ENCODE measurements around the gene ITPKB.

The ITPKB gene

GRCh38 chr1:226637147-226637935 lies 101.7 kb downstream of the ITPKB start:
- DNase-seq (ENCODE audit: low read depth in 2 of 2) = no peak

DNA sequence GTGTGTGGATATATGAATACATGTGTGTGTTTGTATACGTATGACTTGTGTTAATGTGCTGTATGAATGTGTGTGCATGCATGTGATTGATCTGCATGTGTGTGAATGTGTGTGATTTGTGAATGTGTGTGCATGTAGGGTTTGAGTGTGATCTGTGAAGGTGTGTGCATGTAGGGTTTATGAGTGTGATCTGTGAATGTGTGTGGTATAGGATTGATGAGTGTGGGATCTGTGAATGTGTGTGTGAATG lies 102.3 kb downstream of the ITPKB start:
- DNase-seq (ENCODE audit: low read depth in 2 of 2) = no peak

GRCh38 chr1:226635456-226635941 lies 103.6 kb downstream of the ITPKB start:
- peak in 1 of 2 donors; percentile 34 for DNase-seq (ENCODE audit: low read depth in 2 of 2)

DNA sequence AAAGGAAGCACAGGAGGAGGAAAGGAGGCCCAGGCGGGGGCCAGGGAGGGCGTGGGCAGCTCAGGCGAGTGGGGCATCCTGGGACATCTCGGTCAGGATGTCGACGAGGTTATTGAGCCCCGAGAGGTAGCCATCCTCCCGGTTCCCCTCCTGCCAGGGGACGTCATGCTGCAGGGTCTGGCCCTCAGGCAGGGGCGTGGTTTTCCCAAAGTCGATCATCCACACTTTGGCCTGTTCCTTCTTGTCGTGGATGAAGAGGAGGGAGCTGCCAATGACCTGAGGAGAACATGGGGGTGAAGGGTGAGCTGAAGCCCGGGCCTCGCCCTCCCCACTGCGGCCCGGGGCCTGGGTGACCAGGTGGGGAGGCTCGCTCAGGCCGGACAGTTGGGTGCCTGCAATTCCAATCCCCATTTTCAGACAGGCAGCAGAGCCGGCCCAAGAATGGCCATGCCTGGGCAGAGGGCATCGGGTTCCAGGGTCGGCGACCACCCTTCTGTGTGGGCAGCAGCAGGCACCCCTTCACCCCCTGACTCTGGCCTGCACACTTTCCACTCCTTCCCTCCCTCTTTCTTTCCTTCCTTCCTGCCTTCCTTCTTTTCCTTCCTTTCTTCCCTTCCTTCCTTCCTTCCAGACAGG lies 104.4 kb downstream of the ITPKB start:
- DNase-seq (ENCODE audit: low read depth in 2 of 2) = no peak

DNA sequence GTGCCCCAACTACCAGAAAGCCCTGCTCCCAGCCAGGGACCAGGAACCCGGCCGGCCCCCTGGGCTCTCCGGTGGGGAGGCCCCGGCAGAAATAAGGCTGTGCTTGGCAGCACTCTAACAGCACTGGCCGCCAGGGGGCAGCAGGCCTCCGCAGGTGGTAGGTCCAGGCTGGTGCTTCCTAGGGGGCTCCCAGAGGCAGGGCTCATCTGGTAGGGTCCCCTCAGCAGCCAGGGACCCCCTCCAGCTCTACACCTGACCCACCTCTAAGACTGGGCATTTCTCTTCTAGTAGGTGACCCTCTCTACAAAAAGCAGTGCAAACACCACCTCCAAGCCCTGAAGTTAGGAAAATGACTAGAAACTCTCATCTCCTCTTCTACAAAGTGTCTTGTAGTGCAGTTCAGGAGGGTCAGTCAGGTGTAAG lies 104.9 kb downstream of the ITPKB start:
- peak; percentile 56 to 75 for DNase-seq (ENCODE audit: low read depth in 2 of 2)

DNA sequence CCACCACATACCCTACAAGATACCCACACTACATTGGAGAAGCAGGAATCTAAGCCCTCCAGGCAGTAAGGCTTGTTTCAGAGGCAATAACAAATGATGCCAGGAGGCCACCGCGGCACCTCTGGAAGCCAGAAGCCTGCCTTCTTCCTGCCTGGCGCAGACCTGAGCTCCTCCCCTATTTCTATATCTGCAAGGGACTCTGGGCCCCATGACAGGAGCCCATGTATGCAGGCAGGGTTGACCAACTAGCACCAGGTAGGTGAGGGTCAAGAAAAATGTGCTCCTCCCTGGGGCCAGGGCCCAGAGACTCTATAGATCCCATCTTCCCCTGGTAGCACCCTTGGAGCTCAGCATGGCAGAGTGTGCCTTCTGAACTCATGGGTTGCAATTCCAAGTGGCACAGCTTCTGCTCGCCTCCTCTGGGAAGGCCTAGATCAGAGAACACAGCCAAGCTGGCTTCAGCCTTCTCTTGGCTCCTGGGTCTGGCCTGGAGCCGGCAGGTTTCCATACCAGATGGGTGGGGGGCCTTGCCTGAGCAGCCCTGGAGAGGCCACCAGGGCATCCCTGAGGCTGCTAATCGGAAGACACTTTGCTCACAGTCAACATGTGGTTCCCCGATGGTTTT lies 105.4 kb downstream of the ITPKB start:
- DNase-seq (ENCODE audit: low read depth in 2 of 2) = no peak

DNA sequence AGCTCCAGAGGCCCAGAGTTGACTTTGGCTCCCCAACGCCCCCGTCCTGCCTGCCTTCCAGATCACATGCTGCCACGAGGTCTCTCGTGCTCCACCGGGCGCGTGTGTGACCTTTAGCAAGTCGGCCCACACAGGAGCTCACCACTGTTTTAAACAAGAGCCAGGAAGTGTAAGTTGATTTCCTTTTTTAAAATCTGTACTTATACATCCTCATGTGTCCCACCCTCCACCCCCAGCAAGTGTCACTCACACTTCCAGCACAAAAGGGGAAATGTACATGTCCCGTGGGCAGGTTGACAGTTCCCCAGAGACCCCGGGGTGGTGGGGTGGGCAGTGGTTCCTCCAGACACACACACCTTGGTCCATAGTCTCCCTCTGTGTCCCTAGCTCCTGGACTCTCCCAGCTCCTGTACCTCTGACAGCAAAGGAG lies 106.1 kb downstream of the ITPKB start:
- DNase-seq (ENCODE audit: low read depth in 2 of 2) = no peak

- DNase-seq (ENCODE audit: low read depth in 2 of 2) = no peak
These were observed 106.8 kb downstream of the ITPKB start for GRCh38 chr1:226632169-226632879.

- no peak for DNase-seq (ENCODE audit: low read depth in 2 of 2)
These were observed 107.7 kb downstream of the ITPKB start for GRCh38 chr1:226631229-226632000.

DNA sequence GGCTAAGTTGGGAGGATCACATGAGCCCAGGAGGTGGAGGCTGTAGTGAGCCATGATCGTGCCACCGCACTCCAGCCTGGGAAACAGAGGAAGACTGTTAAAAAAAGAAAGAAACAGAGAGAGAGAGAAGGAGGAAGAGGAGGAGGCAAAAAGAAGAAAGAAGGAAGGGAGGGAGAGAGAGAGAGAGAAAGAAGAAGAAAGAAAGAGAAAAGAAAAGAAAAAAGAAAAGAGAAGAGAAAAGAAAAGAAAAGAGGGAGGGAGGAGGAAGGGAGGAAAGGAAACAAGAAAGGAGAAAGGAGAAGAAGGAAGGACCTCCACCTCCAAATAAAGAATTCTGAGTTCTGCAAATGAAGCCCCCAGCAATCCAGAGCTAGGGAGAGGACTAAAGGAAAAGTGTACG lies 108.5 kb downstream of the ITPKB start:
- DNase-seq (ENCODE audit: low read depth in 2 of 2) = no peak

- DNase-seq (ENCODE audit: low read depth in 2 of 2) = no peak
These were observed 109.1 kb downstream of the ITPKB start for GRCh38 chr1:226629896-226630550.

DNA sequence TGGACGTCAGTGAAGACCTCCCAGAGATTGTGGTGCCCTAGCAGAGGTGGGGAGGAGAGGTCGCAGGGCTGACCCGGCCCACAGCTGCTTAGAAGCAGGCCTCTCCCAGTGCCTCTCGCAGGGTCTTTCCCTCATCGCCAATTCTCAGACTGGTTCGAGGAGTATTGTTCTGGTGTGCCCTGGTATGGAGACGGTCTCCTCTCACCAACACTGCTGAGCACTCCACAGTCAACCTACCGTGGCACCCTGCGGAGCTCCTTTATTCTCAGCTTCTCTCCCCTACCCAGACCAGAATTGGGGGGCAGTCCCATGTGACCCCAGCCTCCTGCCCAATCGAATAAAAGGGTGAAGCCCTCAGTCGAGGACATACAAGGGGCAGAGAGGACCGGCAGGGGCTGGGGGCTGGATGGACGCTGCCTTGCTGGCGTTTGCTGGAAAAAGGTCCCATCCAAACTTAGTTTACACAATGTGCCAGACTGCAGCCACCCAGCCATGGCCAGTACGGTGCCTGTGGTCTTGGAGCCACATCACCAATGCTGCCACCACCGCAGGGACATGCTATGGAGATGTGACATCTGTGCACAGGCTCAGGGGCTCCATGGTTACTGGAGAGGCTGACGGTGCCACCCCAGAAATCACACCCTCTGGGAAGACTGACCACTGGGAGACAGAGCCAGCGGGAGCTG lies 109.7 kb downstream of the ITPKB start:
- DNase-seq (ENCODE audit: low read depth in 2 of 2) = no peak

- no peak for DNase-seq (ENCODE audit: low read depth in 2 of 2)
These were observed 110.4 kb downstream of the ITPKB start for GRCh38 chr1:226628612-226629155.

DNA sequence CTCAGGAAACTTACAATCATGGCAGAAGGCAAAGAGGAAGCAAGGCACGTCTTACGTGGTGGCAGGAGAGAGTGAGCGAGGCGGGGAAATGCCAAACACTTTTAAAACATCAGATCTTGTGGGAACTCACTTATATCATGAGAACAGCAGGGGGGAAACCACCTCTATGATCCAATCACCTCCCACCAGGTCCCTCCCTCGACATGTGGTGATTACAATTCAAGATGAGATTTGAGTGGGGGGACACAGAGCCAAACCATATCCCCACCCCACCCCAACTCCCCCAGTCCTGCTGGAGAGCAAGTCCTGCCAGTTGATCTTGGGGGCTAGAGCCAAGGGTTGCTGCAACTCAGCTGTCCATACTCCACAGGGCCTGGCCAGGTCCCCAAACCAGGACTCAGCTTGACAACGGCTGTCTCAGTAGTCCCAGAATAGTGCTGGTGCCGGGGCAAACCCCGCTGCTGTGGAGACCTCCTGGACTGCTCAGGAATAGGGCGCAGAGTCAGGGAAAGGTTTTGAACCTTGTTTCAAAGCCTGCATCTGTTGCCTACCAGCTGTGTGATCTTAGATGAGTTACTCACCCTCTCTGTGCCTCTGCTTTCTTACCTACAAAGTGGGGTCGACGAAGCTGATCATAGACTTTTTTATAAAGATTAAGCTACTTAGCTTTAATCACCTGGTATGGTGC lies 111.0 kb downstream of the ITPKB start:
- DNase-seq (ENCODE audit: low read depth in 2 of 2) = no peak

- no peak for DNase-seq (ENCODE audit: low read depth in 2 of 2)
These were observed 111.9 kb downstream of the ITPKB start for GRCh38 chr1:226627050-226627755.

DNA sequence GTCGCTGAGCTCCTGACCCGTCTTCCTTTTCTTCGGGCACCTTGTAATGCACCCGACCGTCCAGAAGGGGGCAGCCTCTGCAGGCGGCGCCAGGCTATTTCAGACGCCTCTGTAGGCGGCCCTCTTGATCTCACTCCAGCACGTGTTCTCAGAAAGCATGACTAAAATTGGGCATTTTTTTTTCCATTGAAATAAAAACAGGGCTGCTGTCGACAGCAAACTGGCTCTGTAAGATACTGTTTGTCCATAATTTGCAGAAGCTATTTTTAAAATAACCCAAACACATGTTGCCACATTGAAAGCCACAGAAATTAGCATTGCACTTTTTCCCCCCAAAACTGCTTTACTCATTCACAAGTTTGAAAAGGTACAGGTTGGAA lies 112.5 kb downstream of the ITPKB start:
- DNase-seq (ENCODE audit: low read depth in 2 of 2) = peak; percentile 60

- DNase-seq (ENCODE audit: low read depth in 2 of 2) = no peak
These were observed 113.1 kb downstream of the ITPKB start for GRCh38 chr1:226625832-226626576.

DNA sequence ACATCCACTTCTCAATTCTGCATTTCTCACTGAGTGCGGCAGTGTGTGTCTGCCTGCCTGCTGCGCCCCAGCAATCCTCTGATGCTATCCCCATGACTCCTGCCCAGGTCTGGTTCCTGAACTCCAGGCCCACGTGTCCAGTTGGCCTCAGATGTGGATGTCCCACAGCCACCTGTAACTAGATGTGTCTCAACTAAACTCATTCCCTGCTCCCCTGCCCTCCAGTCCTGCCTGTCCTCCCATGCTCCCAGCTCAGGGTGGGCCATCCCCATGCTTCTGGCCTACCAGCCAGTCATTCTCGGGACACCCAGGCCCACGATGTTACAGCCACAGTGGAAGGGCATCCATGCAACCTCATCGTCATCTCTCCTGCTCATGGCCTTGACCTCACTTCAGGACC lies 113.8 kb downstream of the ITPKB start:
- DNase-seq (ENCODE audit: low read depth in 2 of 2) = no peak
